ENCODE measurements around the gene SLC30A7.
A peak's percentile ranks its signal among the peaks of the same experiment; 100 is the strongest.

- no peak for TF ChIP-seq CTCF (IDR thresholded peaks at IDR 0.05)
- no peak for TF ChIP-seq POLR2A (IDR thresholded peaks at IDR 0.05)
- TF ChIP-seq POLR2AphosphoS5 (IDR thresholded peaks at IDR 0.05; ENCODE audit: insufficient read depth in 1 of 2, low read depth in 1 of 2): peak in 1 of 2 donors; percentile 56
Measured at GRCh38 chr1:100883963-100884362, 11.9 kb upstream of the SLC30A7 start.
